Skin epidermis (tissue), 12 donors: ENCODE data around the gene CDH12.
"Not testable (repeated sequence)": the region's sequence is repeated elsewhere in the genome, so short reads cannot be mapped to it uniquely, and the experiment has no call there.

Experiments used
- H3K27ac ChIP-seq, 21 experiments: fragments of 200-600 bp; sonication (generic) in 11 of 21; one replicate each; pipeline ENCODE4 v1.5.0; 2020; ENCODE audit warnings: mild to moderate bottlenecking in 3 of 21, inconsistent platforms in 2 of 21, moderate library complexity in 2 of 21
- H3K4me3 ChIP-seq, 7 experiments: fragments of 200-600 bp; sonication (generic) in 2 of 7; one replicate each; pipeline ENCODE4 v1.5.0; 2020; ENCODE audit warnings: inconsistent platforms in 2 of 7, mild to moderate bottlenecking in 2 of 7, moderate library complexity in 1 of 7

CDH12 gene

DNA sequence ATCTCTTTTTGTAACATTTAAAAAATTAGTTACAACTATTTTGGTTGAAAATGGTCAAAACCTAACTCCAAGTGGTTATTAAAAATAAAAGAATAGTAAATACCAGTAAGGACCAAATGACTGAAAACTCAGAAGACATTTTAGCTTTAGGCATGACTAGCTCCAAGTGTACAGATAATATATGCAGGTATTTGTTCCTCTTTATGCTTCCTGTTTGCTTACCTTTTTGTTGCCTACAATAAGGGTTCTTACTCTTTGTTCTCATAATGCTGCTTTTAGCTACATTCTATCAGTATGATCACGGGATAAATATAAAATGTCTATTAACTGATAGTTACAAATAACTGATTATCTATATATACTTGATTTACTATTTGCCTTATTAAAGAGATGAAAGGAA is 259.6 kb downstream of the CDH12 start:
- H3K27ac ChIP-seq: no peak overlapping the region
- no peak overlapping the region for H3K4me3 ChIP-seq

DNA sequence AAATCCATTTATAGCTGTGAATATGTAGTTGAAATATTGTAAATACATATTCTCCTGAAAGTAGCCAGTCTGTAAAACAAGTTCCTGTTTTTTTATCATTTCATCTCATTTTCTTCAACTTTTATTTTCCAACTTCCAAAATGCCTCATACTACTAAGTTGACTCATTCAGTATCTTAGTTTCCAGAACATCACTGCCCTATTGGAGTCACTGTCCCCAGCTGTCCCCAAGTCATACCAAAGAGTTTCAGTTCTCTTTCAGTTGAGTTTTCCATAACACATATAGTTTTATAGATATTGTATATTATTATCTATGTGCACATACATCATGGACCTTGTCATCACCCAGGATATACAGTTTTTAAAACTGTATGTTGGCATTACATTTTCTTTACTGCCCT is 261.7 kb downstream of the CDH12 start:
- Histone ChIP-seq H3K4me3 (no peak overlapping the region), H3K27ac (no peak overlapping the region)

DNA sequence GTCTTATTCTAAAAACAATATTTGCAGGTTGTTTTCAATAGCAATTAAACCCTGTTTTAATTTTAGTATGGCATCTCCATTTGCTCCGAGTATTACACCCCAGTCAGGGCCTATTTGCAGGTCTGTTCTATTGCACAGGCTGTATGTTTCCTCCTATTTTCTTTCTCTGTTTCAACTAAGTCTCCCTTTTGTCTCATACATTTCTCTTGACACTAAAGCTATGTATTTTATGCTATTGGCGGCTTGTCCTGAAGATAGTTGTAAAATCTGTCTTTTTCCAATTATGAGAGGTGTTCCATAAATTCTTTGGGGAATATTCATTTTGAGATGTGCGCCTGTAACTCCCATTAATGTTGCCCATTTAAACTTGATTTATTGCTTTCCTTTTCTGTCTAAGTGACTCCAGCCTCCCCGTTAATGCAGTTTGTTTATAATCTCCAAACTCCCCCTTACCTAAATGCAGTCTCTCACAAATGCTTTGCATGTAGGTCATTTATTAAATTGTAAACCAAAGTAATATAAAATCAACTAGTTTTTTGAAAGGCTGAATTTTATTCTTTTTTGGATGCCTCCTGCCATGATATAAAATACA is 262.4 kb downstream of the CDH12 start:
- no peak overlapping the region for H3K27ac ChIP-seq
- no peak overlapping the region for H3K4me3 ChIP-seq

DNA sequence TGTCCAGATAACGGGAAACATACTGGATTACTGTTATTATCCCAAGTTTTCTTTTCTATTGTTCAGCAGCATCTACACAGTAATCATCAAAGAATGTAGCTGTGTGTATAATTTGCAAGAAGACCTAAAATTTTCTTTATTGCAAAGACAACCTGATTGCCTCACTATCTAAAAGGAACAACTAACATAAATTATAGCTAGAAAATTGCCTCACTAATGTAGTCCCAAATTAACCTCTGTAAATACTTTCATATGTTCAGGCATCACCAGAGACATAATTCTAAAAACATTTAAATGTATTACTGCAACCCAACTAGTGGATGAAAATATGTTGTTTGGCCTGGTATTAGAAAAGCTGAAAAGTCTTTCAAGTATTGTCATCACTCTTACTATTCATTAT is 275.4 kb downstream of the CDH12 start:
- no peak overlapping the region for H3K4me3 ChIP-seq
- H3K27ac ChIP-seq: no peak overlapping the region

DNA sequence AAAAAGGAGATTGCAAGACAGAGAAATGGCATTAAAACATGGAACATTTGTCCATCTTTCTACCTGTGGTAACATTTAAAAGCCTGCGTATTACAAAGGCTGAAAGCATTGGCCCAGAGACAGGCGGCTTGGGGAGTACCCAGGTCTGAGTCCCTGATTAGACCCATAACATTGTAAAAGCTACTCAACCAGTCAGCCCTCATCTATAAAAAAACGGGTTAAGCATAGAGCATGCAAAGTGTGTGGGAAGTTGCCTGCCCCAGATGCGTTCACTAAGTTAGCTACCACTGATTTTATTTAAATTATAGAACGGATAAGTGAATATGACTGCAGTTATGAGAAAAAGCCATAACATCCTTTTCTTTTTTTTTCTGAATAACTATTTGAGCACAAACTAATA is 276.1 kb downstream of the CDH12 start:
- Histone ChIP-seq H3K27ac (no peak overlapping the region), H3K4me3 (no peak overlapping the region)

DNA sequence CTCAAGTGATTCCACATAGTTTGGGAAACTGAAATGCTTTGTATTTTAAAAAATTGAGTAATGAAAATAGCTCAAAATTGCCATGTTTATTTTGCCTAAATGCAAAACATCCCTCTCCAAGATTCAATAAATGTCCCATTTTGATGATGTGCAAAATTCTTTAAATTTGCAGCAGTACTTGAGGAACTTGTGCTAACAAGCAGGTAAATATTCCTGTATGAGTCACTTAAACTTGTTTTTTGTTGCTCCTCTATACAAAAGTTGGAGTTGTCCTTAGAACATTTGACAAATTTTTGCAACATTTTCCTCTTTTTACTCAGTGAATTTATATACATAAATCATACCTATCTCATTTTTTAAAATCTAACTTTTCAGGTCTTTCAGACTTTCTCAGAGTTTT is 280.2 kb downstream of the CDH12 start:
- H3K4me3 ChIP-seq: no peak overlapping the region
- no peak overlapping the region for H3K27ac ChIP-seq

DNA sequence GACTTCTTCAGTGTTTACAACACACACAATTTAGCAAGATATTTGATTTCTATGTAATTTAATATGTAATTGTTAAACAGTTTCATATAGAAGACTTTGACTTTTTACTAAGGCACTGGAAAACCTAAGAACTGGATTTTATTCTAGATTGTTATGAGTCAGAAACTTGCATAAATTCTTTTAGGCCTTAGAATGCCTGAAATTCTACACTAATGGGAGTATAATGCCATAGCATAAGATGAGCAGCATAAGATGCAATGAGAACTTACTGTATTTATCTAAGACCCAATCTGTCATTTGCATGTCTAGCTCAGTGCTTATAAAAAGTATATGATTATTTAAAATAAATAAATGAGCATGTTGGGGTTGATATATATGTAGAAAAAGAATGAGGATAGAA is 285.2 kb downstream of the CDH12 start:
- H3K27ac ChIP-seq: no peak overlapping the region
- no peak overlapping the region for H3K4me3 ChIP-seq

DNA sequence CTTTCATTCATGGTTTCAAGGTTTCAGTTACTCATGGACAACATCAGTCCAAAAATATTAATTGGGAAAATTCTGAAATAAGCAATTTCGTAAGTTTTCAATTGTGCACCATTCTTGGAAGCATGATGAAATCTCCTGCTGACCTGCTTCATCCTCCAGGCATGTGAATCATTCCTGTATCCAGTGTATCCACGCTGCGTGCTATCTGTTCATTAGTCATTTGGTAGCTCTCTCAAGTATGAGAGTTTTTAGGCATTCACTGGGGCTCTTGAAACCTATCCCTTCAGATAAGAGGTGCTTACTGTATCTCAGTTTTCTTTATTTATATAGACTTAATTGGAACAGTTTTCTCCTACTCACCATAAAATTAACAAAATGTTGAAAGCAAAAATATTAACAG is 293.0 kb downstream of the CDH12 start:
- Histone ChIP-seq H3K4me3 (no peak overlapping the region), H3K27ac (no peak overlapping the region)

DNA sequence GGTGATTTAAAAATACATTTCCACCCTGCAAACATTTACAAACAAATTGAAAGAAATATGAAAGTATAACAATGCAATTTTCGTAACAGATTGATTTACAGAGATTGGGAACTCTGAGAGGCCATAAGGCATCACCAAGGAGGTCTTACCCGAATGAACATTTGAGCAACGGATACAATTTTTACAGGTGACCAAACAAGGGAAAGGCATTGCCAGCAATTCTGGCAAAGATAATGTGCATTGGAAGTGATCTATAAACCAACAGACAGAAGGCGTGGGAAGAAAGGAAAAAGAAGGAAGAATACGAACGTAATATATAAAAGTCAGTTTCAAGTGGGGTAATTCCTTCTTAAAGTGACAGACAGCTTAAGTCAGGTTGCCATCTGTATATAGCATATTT is 295.9 kb downstream of the CDH12 start:
- no peak overlapping the region for H3K27ac ChIP-seq

DNA sequence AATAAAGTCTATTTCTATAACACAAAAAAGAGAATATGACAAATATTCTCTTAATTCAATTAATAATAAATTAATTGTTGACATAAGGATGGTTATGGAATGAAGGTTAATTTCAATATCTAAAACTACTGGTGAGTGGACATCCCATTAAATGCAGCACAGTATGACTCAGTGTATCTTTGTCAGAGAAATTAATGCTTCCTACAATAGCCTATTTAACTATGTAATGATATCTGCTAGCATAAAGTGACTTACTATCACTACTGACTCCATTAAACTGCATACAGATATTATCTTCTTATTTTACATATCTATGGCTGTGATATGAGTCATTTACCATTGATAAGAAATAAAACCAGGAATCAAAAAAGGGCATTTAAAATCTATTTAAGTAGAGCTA is 298.7 kb downstream of the CDH12 start:
- Histone ChIP-seq H3K4me3 (no peak overlapping the region), H3K27ac (no peak overlapping the region)

More for the DNA sequence above, 295.9 kb downstream of the CDH12 start:
- H3K4me3 ChIP-seq: no peak overlapping the region

DNA sequence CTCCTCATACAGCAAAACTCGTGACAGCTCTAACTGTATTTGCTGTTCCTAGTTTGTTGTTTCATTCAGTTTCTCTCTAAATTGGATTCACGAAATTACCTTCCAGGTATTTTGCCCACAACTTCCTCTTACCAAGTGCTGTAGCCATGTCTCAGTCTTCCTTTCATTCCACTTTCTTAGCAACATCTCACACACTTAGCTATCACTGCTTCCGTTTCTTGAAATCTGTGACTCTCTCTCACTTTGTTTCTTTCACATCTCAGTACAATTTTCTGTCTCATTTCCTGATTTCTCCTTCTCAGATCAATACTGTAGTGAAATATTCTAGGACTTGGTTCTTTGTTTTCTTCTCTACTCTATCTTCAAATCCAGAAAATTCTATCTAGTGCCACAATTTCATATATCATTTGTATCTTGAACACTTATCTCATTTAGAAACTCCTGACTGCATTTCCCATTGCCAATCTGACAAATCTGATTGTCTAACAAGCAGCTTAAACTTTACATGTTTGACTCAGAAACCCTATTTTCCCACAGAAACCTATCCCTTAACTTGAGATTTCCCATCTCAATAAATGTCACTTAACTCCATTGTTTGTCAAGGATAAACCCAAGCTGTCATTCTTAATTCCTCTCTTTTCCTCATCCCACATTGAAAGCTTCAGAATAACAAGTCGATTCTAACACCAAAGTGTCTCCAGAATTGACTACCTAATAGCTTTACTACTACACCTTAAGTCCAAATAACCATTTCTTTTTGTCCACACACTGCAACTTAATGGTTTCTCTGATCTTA is 303.1 kb downstream of the CDH12 start:
- H3K4me3 ChIP-seq: no peak overlapping the region
- H3K27ac ChIP-seq: no peak overlapping the region

DNA sequence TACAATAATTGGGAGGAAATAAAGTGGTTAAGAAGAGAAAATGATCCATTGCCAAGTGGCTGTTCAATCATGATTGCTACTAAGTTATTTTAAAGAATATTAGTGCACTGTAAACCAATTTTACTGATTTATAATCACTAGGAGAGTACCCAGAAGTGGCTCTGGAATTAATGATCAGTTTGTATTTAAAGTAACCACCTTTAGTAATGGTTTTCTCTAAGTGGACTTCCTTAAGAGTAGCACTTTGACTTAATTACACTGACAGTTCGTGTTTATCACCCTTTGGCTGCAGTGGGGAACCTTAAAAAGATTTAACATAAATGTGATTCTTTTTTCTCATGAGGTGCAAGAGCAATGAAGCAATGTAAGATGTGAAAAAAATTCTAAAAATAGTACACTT is 310.8 kb downstream of the CDH12 start:
- H3K4me3 ChIP-seq: no peak overlapping the region
- no peak overlapping the region for H3K27ac ChIP-seq

DNA sequence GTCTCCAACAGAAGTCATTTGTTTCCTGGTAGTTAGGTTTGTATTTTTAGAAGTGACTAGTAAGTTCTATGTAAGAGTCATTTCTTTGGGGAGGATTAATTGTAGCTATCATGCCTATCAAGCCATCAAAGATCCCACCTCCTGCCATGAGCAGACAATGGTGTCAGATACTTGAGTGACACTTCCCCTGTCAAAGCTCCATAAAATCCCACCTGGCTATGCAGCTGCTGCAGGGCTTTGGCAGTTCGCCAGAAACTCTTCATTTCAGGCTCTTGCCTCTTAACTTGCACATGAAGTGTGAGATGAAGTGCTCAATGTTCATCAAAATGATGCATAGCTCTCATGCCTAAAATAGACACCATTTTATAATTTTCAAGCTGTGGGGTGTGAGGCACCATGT is 312.1 kb downstream of the CDH12 start:
- H3K4me3 ChIP-seq: no peak overlapping the region

DNA sequence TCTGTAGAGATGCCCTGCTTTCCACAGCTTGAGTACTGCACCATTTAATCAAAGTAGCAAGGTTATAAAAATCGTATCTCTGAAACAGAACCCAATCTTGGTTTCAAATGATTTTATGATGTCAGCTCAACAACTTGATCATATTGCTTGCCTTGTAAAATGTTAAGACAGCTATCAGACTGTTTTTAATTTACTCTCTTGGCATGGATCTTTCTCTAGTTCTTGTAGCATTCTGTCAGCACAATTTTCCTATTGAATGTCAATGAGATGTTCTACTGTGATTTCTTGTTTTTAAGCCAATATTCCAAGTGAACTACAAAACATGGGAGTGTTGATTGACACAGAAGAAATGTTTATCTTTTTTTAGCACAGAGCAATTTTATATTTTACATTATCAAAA is 313.4 kb downstream of the CDH12 start:
- H3K4me3 ChIP-seq: no peak overlapping the region
- no peak overlapping the region for H3K27ac ChIP-seq

More for the DNA sequence above, 312.1 kb downstream of the CDH12 start:
- H3K27ac ChIP-seq: no peak overlapping the region

DNA sequence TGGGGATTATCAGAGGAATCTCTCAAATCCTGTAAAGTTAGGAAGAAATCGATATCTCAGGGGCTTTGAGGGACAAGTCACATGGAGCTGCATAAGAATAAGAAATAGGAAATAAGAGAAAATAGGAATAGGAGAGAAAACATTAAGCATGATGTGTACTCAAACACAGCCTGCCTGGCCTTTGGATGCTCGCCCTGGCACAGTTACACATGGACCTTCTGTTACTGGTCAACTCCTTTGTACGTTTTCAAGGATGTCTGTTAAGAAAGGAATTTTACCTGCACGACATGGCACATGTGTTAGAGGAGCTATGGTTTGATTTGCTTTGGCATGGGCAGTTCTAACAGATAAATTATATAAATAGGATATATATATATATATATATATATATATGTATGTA is 321.2 kb downstream of the CDH12 start:
- Histone ChIP-seq H3K4me3 (no peak overlapping the region), H3K27ac (no peak overlapping the region)

DNA sequence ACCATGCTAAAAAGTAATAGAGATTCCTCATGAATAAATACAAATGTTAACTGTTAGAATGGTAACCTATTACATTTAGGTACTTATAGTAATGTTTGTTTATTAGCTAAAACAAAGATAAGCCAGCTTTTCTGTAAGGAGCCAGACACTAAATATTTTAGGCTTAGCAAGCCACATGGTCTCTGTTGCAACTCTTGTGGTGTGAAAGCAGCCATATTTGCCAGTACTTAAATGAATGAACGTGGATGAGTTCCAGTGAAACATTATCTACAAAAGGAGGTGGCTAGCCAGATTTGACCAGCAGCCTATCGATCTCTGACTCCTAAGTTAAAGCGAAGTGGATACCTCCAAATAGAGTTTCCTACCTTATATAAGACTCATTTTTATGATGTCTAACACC is 331.6 kb downstream of the CDH12 start:
- no peak overlapping the region for H3K27ac ChIP-seq
- no peak overlapping the region for H3K4me3 ChIP-seq

DNA sequence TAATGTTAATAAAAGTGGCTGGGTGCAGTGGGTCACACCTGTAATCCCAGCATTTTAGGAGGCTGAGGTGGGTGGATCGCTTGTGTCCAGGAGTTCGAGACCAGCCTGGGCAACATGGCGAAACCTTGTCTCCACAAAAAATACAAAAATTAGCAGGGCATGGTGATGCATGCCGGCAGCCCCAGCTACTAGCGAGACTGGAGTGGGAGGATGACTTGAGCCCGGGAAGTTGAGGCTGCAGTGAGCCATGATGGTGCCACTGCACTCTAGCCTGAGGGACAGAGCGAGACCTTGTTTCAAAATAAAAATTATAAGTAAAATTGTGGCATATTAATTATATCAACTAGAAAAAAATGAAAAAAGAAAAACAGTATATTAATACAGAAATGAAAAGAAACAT is 336.6 kb downstream of the CDH12 start:
- not testable (repeated sequence) for H3K27ac ChIP-seq, H3K4me3 ChIP-seq

DNA sequence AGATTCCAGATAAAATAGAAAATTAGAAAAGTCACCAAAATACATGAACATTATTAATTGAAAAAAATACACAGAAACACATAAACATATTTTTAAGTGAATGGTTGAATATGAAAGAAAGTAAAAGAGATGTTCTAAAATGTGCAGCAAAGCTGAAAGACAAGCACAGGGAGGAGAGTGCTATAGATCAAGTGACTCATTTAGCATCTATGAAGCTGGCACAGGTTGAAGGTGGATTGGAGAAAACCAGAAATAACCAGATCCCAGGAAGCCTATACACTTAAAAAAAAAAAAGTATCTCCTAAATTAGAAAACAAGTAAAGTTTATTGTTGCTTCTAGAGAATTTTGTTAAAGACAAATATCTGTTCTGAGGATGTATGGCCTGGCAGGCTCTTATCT is 338.9 kb downstream of the CDH12 start:
- no peak overlapping the region for H3K4me3 ChIP-seq
- no peak overlapping the region for H3K27ac ChIP-seq

DNA sequence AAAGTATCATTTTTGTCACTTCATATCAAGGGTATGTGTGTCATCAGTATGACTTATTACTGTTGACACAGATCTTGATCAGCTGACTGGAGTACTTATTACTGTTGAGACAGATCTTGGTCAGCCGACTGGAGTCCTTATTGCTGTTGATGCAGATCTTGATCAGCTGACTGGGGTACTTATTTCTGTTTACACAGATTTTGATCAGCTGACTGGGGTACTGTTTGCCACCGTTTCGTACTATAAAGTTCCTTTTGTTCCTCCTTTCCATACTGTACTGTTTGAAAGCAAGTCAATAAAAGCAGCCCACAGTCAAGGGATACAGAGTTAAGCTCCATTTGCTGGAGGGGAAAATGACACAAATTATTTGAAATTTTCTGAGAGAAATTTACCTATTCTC is 347.3 kb downstream of the CDH12 start:
- no peak overlapping the region for H3K27ac ChIP-seq
- no peak overlapping the region for H3K4me3 ChIP-seq

DNA sequence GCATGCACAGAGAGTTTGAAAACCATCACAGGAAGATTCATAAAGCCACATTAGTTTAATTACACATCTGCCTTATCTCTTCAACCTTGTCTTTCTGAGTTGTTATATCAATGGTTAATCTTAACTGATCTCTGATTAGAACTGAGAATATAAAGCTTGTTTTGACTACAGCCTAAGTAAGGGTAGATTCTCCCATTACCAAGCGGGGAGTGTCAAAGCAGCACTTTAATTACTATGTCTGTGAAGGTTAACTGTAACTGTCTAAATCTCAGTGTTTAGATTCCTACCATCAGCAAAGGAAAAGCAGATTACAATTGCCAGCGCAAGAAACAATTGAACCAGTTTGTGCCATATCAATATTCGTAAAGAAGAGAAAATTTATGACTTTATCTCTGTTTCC is 348.7 kb downstream of the CDH12 start:
- Histone ChIP-seq H3K27ac (no peak overlapping the region), H3K4me3 (no peak overlapping the region)

DNA sequence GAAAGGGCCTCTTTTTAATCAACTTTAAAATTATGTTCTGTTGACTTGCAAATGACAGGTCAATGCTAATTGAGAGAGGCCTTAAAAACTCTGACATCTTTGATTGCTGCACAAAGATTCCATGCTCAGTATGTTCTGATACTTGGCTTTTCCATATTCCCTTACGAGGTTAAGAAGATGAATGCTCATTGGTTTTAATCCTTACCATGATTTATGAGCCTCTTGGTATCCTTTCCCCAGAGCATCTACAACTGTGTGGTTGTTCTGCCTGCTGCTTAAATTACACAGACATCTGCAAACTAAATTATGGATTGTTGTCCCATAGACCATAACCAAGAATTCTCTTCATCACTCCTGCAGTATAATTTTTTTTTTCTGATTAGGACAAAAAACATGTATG is 352.6 kb downstream of the CDH12 start:
- Histone ChIP-seq H3K27ac (no peak overlapping the region), H3K4me3 (no peak overlapping the region)

DNA sequence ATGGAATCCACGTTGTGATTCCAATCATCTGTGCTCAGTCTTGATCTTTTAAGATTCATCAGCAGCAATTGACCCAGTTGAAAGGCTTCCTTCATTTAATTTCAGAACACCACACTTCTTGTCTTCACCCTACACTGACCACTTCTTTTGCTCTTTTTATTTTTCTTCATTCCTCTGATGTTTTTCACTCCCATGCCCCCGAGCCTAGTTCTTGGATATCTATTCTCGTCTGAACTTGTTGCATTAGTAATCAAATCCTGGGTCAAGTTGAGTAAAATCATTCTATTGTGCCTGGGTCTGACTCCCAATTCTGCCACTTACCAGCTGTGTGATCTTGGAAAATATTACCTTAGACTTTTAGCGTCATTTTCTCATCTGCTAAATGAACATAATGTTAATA is 356.5 kb downstream of the CDH12 start:
- H3K27ac ChIP-seq: no peak overlapping the region
- H3K4me3 ChIP-seq: no peak overlapping the region
